ENCODE results near the gene PCID2.

GRCh38 chr13:113196970-113197737 lies 11.3 kb downstream of the PCID2 start:
- TF ChIP-seq CTCF (IDR thresholded peaks at IDR 0.05) (no peak), EZH2 (IDR thresholded peaks at IDR 0.05; ENCODE audit: borderline replicate concordance, insufficient read depth, low read depth, low read length, poor library complexity, severe bottlenecking) (no peak)
